Keratinocyte (primary cell): ENCODE results near the gene MRPL10. TPM values are rescaled to one million over a fixed set of nuclear protein-coding genes. Genes with fewer than 3 reads are reported as not detected.
A peak's percentile ranks its signal among the peaks of the same experiment; 100 is the strongest.

ENCODE experiments used
- DNase-seq: peaks from one replicate; pipeline ENCODE4 v3.0.0-alpha.2; 2011; ENCODE audit warnings: low read depth, missing footprints, low spot score
- FAIRE-seq: peaks from 2 replicates; lab custom pipeline; 2011; peaks lifted over from hg19 to GRCh38; lab: Jason Lieb, UNC
- H2AFZ ChIP-seq: 2 replicates; pipeline ENCODE4 v1.6.0; 2012; ENCODE audit warnings: low read length, control low read depth, inconsistent platforms; ENCODE audit not compliant: control insufficient read depth
- H3K27ac ChIP-seq: 2 replicates; pipeline ENCODE4 v1.5.1; 2011; ENCODE audit warnings: low read length; ENCODE audit not compliant: control insufficient read depth, insufficient read depth
- H3K27me3 ChIP-seq: 3 replicates; pipeline ENCODE4 v1.6.0; 2011; ENCODE audit warnings: low read length; ENCODE audit not compliant: control insufficient read depth, insufficient read depth; ENCODE audit errors: extremely low read depth
- H3K36me3 ChIP-seq, 2 experiments: 2 replicates in 1 of 2; 3 replicates in 1 of 2; pipeline ENCODE4 v1.5.1; 2011; ENCODE audit warnings: low read length in 2 of 2, mild to moderate bottlenecking in 1 of 2; ENCODE audit not compliant: control insufficient read depth in 2 of 2, insufficient read depth in 2 of 2; ENCODE audit errors: extremely low read depth in 1 of 2
- H3K4me1 ChIP-seq: 3 replicates; pipeline ENCODE4 v1.5.1; 2011; ENCODE audit warnings: low read length; ENCODE audit not compliant: control insufficient read depth, insufficient read depth; ENCODE audit errors: extremely low read depth
- H3K4me2 ChIP-seq: 3 replicates; pipeline ENCODE4 v1.6.0; 2011; ENCODE audit warnings: low read depth, low read length; ENCODE audit not compliant: control insufficient read depth, insufficient read depth; ENCODE audit errors: extremely low read depth
- H3K4me3 ChIP-seq, 3 experiments: fragments of 200-600 bp in 1 of 3; sonication (generic) in 1 of 3; 2 replicates in 2 of 3; 3 replicates in 1 of 3; pipeline ENCODE4 v1.5.1; 2011 to 2016; ENCODE audit warnings: low read length in 3 of 3, mild to moderate bottlenecking in 3 of 3, control low read depth in 2 of 3, inconsistent platforms in 1 of 3, low read depth in 1 of 3, mixed read lengths in 1 of 3, mixed run types in 1 of 3, moderate library complexity in 1 of 3; ENCODE audit not compliant: control insufficient read depth in 2 of 3, insufficient read depth in 2 of 3; ENCODE audit errors: extremely low read depth in 1 of 3
- H3K79me2 ChIP-seq: 2 replicates; pipeline ENCODE4 v1.6.0; 2012; ENCODE audit warnings: low read length; ENCODE audit not compliant: control insufficient read depth, insufficient read depth
- H3K9ac ChIP-seq: 3 replicates; pipeline ENCODE4 v1.6.0; 2011; ENCODE audit warnings: low read length; ENCODE audit not compliant: control insufficient read depth, insufficient read depth; ENCODE audit errors: extremely low read depth
- H3K9me1 ChIP-seq: 3 replicates; pipeline ENCODE4 v1.6.0; 2011; ENCODE audit warnings: low read length; ENCODE audit not compliant: control insufficient read depth, insufficient read depth; ENCODE audit errors: extremely low read depth
- H3K9me3 ChIP-seq: 2 replicates; pipeline ENCODE4 v1.5.1; 2012; ENCODE audit warnings: low read depth, low read length; ENCODE audit not compliant: control insufficient read depth
- H4K20me1 ChIP-seq: 3 replicates; pipeline ENCODE4 v1.6.0; 2011; ENCODE audit warnings: low read length; ENCODE audit not compliant: control insufficient read depth, insufficient read depth; ENCODE audit errors: extremely low read depth
- EZH2 ChIP-seq: IDR thresholded peaks from one replicate; pipeline ENCODE4 v1.6.1; 2012; ENCODE audit warnings: inconsistent platforms, mild to moderate bottlenecking, low read length, moderate library complexity
- dilution Hi-C: fragments of 300-500 bp; cut with MboI; formaldehyde crosslinking; loops from one replicate; pipeline ENCODE4 v1.7.0; 2020; ENCODE audit warnings: low sequenced_read_pairs; ENCODE audit not compliant: extremely low pct_ligation_motif_present
- polyA plus RNA-seq, 5 experiments: library from polyadenylated mRNA; depleted of rRNA in 3 of 5; stranded (reverse) in 3 of 5; stranded (forward) in 1 of 5; unstranded in 1 of 5; fragments of >200 nt; gene quantifications; 1 replicate in 1 of 5; 2 replicates in 3 of 5; 3 replicates in 1 of 5; pipeline versions ENCODE4 v1.2.1 to v1.2.3, GENCODE V29; 2011 to 2012; ENCODE audit warnings: missing spikeins in 2 of 5, low read depth in 1 of 5, low replicate concordance in 1 of 5
- TF ChIP-seq, protein P1 (sequence below), 3 experiments: IDR thresholded peaks in 1 of 3; conservative IDR thresholded peaks in 1 of 3; optimal IDR thresholded peaks in 1 of 3; 2 replicates in 2 of 3; 3 replicates in 1 of 3; pipeline versions ENCODE3 to v1.5.1; 2011; ENCODE audit warnings: low read length in 3 of 3, mild to moderate bottlenecking in 3 of 3, moderate library complexity in 2 of 3, control low read depth in 1 of 3, inconsistent platforms in 1 of 3; ENCODE audit not compliant: insufficient read depth in 2 of 3; ENCODE audit errors: extremely low read depth in 1 of 3

MRPL10 gene
- polyA plus RNA-seq, 1 donor (not counting 4 experiments of a cell fraction or from before 2014, with no cell fraction given): 42.4 TPM

- FAIRE-seq (no peak), DNase-seq (no peak)
- H3K4me3 ChIP-seq: peak overlapping the region in 2 of 3 experiments; percentile 100
- no peaks in the 10 kb centered on the region for H3K9me3 ChIP-seq
- peak overlapping the region; percentile 87 for H2AFZ ChIP-seq
- dilution Hi-C loops: no loop called here
- peaks cover 18% of the 10 kb centered on the region for H3K4me1 ChIP-seq
- H3K9ac ChIP-seq: peak overlapping the region; percentile 84
- peak overlapping the region; percentile 99 for H3K4me2 ChIP-seq
- TF ChIP-seq, protein P1, sequence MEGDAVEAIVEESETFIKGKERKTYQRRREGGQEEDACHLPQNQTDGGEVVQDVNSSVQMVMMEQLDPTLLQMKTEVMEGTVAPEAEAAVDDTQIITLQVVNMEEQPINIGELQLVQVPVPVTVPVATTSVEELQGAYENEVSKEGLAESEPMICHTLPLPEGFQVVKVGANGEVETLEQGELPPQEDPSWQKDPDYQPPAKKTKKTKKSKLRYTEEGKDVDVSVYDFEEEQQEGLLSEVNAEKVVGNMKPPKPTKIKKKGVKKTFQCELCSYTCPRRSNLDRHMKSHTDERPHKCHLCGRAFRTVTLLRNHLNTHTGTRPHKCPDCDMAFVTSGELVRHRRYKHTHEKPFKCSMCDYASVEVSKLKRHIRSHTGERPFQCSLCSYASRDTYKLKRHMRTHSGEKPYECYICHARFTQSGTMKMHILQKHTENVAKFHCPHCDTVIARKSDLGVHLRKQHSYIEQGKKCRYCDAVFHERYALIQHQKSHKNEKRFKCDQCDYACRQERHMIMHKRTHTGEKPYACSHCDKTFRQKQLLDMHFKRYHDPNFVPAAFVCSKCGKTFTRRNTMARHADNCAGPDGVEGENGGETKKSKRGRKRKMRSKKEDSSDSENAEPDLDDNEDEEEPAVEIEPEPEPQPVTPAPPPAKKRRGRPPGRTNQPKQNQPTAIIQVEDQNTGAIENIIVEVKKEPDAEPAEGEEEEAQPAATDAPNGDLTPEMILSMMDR (optimal IDR thresholded peaks at IDR 0.05 in 1 of 3, IDR thresholded peaks at IDR 0.05 in 1 of 3, conservative IDR thresholded peaks at IDR 0.05 in 1 of 3; ENCODE audit: extremely low read depth in 1 of 3, insufficient read depth in 2 of 3, low read length in 3 of 3): no peak
- TF ChIP-seq EZH2: no peak
- H4K20me1 ChIP-seq: no peaks in the 10 kb centered on the region
- peak overlapping the region; percentile 79 for H3K27ac ChIP-seq
- H3K36me3 ChIP-seq: peaks cover 7 to 12% of the 10 kb centered on the region in 2 experiments
- H3K79me2 ChIP-seq: peaks cover 26% of the 10 kb centered on the region
- no peaks in the 10 kb centered on the region for H3K27me3 ChIP-seq
- H3K9me1 ChIP-seq: peaks cover 3% of the 10 kb centered on the region
Measured at GRCh38 chr17:47831934-47832327, 590 bp upstream of the MRPL10 start.

DNA sequence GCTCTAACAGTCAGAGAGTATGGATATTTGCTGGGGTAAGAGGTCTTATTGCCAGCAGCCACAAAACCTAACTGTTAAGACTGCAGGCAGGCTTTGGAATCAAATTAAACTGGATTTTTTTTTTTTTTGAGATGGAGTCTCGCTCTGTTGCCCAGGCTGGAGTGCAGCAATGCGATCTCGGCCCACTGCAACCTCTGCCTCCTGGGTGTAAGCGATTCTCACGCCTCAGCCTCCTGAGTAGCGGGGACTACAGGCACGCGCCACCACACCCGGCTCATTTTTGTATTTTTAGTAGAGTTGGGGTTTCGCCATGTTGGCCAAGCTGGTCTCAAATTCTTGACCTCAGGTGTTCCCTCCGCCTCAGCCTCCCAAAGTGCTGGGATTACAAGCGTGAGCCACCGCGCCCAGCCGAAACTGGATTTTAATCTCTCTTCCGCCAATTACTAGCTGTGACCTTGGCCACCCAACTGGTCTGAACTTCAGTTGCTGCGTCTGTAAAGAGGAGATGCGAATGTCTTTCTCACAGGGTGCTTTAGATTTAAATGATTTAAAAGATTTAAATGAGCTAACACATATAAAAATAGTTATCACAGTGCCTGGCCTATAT lies 842 bp downstream of the MRPL10 start:
- FAIRE-seq: no peak

More for the DNA sequence above, 842 bp downstream of the MRPL10 start:
- Histone ChIP-seq H3K4me1 (peaks cover 18% of the 10 kb centered on the region), H3K9me1 (peaks cover 3% of the 10 kb centered on the region), H3K4me3 (peak overlapping the region; percentile 74 to 100 (median 100)), H3K27ac (peak overlapping the region; percentile 79), H3K27me3 (no peaks in the 10 kb centered on the region), H3K9ac (peak overlapping the region; percentile 84), H3K36me3 (peaks cover 12 to 17% of the 10 kb centered on the region in 2 experiments), H3K4me2 (peak overlapping the region; percentile 99), H3K79me2 (peaks cover 26% of the 10 kb centered on the region), H4K20me1 (no peaks in the 10 kb centered on the region), H2AFZ (no peak overlapping the region), H3K9me3 (no peaks in the 10 kb centered on the region)
- no peak for DNase-seq
- dilution Hi-C loops: no loop called here
- TF ChIP-seq, protein P1 (optimal IDR thresholded peaks at IDR 0.05 in 1 of 3, IDR thresholded peaks at IDR 0.05 in 1 of 3, conservative IDR thresholded peaks at IDR 0.05 in 1 of 3; ENCODE audit: extremely low read depth in 1 of 3, insufficient read depth in 2 of 3, low read length in 3 of 3): no peak
- no peak for TF ChIP-seq EZH2
